Esophagus (tissue), 2 donors: Measurements from ENCODE around the gene TIMM22. TPM values are rescaled to one million over a fixed set of nuclear protein-coding genes. Genes with fewer than 3 reads are reported as not detected.
A peak's percentile ranks its signal among the peaks of the same experiment; 100 is the strongest.

Experiments
- H3K27ac ChIP-seq, 2 donors: one replicate each; pipeline ENCODE4 v1.5.1; 2013; ENCODE audit warnings: low read depth in 2 of 2, mild to moderate bottlenecking in 2 of 2, inconsistent platforms in 1 of 2, low read length in 1 of 2, moderate library complexity in 1 of 2
- H3K27me3 ChIP-seq, 2 donors: one replicate each; pipeline ENCODE4 v1.6.1; 2013; ENCODE audit warnings: low read length in 2 of 2, control low read depth in 1 of 2, mild to moderate bottlenecking in 1 of 2; ENCODE audit not compliant: insufficient read depth in 2 of 2, control insufficient read depth in 1 of 2
- H3K36me3 ChIP-seq, 2 donors: one replicate each; pipeline ENCODE4 v1.6.1; 2013; ENCODE audit warnings: low read length in 1 of 2; ENCODE audit not compliant: control insufficient read depth in 2 of 2, insufficient read depth in 2 of 2
- H3K4me1 ChIP-seq, 2 donors: one replicate each; pipeline ENCODE4 v1.6.1; 2013; ENCODE audit warnings: low read length in 1 of 2; ENCODE audit not compliant: control insufficient read depth in 2 of 2, insufficient read depth in 2 of 2
- H3K4me3 ChIP-seq, 2 donors: one replicate each; pipeline ENCODE4 v1.5.1; 2013; ENCODE audit warnings: low read length in 2 of 2, mild to moderate bottlenecking in 2 of 2, low read depth in 1 of 2, moderate library complexity in 1 of 2
- H3K9me3 ChIP-seq, 2 donors: one replicate each; pipeline ENCODE4 v1.6.1; 2013; ENCODE audit warnings: mild to moderate bottlenecking in 2 of 2, low read depth in 1 of 2, low read length in 1 of 2, moderate library complexity in 1 of 2; ENCODE audit not compliant: control insufficient read depth in 2 of 2, insufficient read depth in 1 of 2
- WGBS, 2 donors: extraction: QIAGEN DNeasy Blood & Tissue Kit; methylation state at CpG; one replicate each; pipeline ENCODE4 v1.1.7; 2013; 5-methylcytosine and 5-hydroxymethylcytosine counted together
- polyA plus RNA-seq, 2 donors: library from polyadenylated mRNA; stranded (reverse); fragments of 200-250 nt; gene quantifications; one replicate each; pipeline ENCODE4 v1.2.3, GENCODE V29; 2013
- donor health status: healthy with polysubstance abuse.
- donor health status: Bipolar disorder and iron deficiency.

The TIMM22 gene
- polyA plus RNA-seq, 2 donors: 5.0 to 9.3 TPM

DNA sequence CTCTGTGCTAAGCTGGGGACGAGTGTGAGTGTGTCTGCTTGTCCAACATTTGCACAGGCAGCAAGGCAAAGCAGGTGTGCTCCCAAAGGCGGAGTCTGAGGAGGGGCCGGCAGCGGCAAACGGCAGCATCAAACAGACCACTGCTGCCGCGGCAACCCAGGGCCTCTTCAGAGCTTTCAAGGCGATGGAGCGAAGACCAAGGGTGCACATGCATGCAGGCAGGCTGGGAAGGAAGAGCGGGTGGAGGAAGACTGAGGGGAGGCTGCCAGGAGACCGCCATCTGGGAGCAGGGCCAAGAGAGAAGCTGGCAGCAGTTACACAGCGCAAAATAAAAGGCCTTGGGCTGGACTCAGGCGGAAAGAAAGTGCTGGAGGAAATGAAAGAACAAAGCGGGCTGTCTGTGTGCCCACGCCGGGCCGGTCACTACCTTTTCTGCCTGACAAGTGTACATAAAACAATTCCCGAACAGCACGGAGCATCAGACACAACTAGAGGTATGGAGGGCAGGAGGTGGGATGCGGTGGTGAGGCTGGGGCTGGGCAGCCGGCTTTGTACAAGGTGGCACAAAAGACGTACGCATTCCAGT lies 8.5 kb downstream of the TIMM22 start:
- H3K36me3 ChIP-seq: peaks cover 18 to 60% of the 10 kb centered on the region in 2 donors
- 21 to 30% methylated on average over 23 of the region's 23 CpGs for WGBS, 2 donors
- peak overlapping the region; percentile 64 to 80 for H3K27ac ChIP-seq
- no peak overlapping the region for H3K4me3 ChIP-seq
- H3K9me3 ChIP-seq: no peaks in the 10 kb centered on the region
- H3K27me3 ChIP-seq: no peaks in the 10 kb centered on the region
- peaks cover 4 to 17% of the 10 kb centered on the region in 2 donors for H3K4me1 ChIP-seq

DNA sequence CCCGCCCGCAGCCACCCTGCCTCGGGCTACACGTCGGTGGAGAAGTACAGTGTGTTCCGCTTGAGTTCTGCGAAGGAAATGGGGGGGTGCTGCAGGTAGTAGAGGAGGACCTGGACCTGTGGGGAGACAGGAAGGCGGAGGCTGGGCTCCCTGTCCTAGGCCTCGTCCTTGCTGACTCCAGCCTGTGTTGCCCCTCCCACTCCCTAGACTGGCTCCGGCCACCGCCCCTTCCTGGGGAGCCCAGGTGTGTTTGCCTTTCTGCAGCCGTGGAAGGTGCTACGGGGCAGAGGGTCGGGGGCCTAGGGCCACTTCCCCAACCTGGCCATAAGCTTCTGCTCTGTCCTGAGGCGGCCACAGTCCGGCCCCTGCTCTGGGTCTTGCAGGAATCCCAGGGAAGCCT lies 9.1 kb downstream of the TIMM22 start:
- H3K4me3 ChIP-seq: no peak overlapping the region

DNA sequence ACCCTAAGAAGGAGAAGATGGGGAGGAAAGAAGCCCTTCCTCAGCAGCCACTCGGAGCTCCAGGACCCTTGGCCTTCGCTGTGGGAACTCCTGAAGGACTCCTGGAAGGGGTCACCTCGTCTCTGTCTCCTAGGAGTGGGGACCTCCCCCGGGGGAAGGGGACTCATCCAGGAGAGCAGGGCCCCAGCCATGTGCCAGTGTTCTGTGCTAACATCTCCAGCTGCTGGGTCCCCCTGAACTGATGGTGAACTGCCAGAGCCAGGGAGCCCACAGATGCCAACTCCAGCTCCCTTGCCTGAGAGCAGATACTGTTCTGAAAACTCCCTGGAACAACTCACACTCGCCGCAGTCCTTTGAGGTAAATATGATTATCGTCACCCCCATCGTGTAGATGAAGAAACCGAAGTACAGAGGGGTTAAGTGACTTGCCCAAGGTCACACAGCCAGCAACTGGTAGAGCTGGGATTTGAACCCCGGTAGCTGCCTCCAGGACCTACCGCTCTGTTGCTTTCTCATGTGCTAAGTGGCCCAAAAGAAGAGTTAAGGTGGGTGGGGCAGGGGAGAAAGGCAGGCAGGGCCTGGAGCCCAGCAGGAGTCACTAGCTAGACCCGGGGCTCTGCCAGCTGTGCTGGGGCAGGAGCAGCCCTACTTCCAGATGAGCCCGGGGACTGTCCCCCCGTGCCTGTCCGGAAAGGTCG lies 10.5 kb downstream of the TIMM22 start:
- H3K36me3 ChIP-seq: peaks cover 23 to 69% of the 10 kb centered on the region in 2 donors
- peak overlapping the region; percentile 44 to 52 for H3K27ac ChIP-seq
- no peak overlapping the region for H3K4me3 ChIP-seq
- no peaks in the 10 kb centered on the region for H3K9me3 ChIP-seq
- H3K4me1 ChIP-seq: peaks cover 4 to 28% of the 10 kb centered on the region in 2 donors
- H3K27me3 ChIP-seq: no peaks in the 10 kb centered on the region
- 81 to 87% methylated on average over 16 of the region's 16 CpGs for WGBS, 2 donors

More for the DNA sequence above, 9.1 kb downstream of the TIMM22 start:
- H3K27ac ChIP-seq: peak overlapping the region; percentile 64 to 80
- 42 to 49% methylated on average over 15 to 16 of the region's 16 CpGs for WGBS, 2 donors
- no peaks in the 10 kb centered on the region for H3K27me3 ChIP-seq
- no peaks in the 10 kb centered on the region for H3K9me3 ChIP-seq
- H3K4me1 ChIP-seq: peaks cover 4 to 20% of the 10 kb centered on the region in 2 donors
- H3K36me3 ChIP-seq: peaks cover 19 to 63% of the 10 kb centered on the region in 2 donors

GRCh38 chr17:1008008-1008761 lies 11.3 kb downstream of the TIMM22 start:
- no peaks in the 10 kb centered on the region for H3K9me3 ChIP-seq
- peaks cover 4 to 28% of the 10 kb centered on the region in 2 donors for H3K4me1 ChIP-seq
- no peaks in the 10 kb centered on the region for H3K27me3 ChIP-seq
- H3K27ac ChIP-seq: peak overlapping the region; percentile 52 to 68
- peaks cover 23 to 69% of the 10 kb centered on the region in 2 donors for H3K36me3 ChIP-seq
- no peak overlapping the region for H3K4me3 ChIP-seq
- WGBS, 2 donors: 76 to 80% methylated on average over 21 of the region's 21 CpGs

DNA sequence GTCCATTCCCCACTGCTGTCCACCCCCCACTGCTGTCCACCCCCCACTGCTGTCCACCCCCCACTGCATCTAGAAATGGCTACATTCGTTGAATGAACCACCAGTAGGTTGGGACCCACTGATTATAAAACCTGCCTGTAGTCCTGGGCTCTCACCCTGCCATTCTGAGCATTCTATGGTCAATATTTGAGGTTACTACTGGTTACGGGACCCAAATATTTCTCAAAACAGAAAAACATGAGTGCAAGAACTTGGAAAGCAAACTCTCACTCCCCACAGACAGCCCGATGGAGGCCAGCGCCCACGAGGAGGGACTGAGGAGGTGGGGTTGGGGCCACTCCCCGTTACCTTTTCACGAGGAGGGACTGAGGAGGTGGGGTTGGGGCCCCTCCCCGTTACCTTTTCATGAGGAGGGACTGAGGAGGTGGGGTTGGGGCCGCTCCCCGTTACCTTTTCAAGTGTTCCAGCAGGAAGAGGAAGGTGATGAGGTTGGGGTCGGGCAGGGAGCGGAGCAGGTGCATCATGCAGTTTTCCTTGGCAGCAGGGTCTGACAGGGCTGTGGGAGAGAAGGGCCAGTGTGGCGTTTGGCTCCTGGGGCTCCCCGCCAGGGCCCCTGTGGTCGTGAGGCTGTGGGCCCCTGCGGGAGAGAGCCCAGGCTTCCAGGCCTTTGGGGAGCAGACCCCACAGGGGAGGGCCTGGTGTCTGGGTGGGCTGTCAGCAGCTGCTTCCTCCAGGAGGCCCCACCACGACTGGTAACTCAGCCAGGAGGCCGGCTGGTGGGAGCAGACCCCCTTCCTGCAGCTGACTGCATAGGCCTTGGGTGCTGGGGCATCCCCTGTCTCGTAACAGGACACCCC lies 12.5 kb downstream of the TIMM22 start:
- H3K4me3 ChIP-seq: no peak overlapping the region
- WGBS, 2 donors: 75 to 78% methylated on average over 18 to 19 of the region's 19 CpGs

GRCh38 chr17:1010086-1010450 lies 13.1 kb downstream of the TIMM22 start:
- Histone ChIP-seq H3K4me3 (no peak overlapping the region), H3K27ac (peak overlapping the region in 1 of 2 donors; percentile 11), H3K9me3 (no peaks in the 10 kb centered on the region), H3K4me1 (peaks cover 4 to 25% of the 10 kb centered on the region in 2 donors), H3K27me3 (no peaks in the 10 kb centered on the region), H3K36me3 (peaks cover 20 to 57% of the 10 kb centered on the region in 2 donors)
- 75 to 83% methylated on average over 10 of the region's 10 CpGs for WGBS, 2 donors

More for the DNA sequence above, 12.5 kb downstream of the TIMM22 start:
- no peaks in the 10 kb centered on the region for H3K27me3 ChIP-seq
- H3K4me1 ChIP-seq: peaks cover 4 to 28% of the 10 kb centered on the region in 2 donors
- H3K36me3 ChIP-seq: peaks cover 20 to 63% of the 10 kb centered on the region in 2 donors
- H3K9me3 ChIP-seq: no peaks in the 10 kb centered on the region
- H3K27ac ChIP-seq: peak overlapping the region in 1 of 2 donors; percentile 52

DNA sequence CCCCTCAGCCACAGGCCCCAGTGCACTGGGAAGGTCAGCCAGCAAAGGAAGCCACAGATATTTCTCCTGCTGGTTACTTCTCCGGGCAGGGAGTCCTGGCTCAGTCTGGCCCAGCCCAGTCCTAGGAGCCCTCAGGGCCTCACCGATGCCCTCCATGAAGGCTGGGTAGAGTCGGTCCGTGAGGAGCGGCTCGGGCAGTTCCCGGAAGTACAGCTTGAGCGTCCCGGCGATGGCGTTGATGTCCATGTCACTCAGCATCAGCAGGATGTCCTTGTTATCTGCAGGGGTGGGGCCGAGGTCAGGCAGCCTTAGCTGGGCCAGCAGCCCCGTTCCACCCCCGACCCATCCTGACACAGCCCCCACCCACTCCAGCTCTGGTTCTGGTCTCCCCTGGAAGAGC lies 13.7 kb downstream of the TIMM22 start:
- H3K27ac ChIP-seq: peak overlapping the region in 1 of 2 donors; percentile 11
- H3K36me3 ChIP-seq: peaks cover 20 to 53% of the 10 kb centered on the region in 2 donors
- H3K4me3 ChIP-seq: no peak overlapping the region
- H3K9me3 ChIP-seq: no peaks in the 10 kb centered on the region
- peaks cover 4 to 21% of the 10 kb centered on the region in 2 donors for H3K4me1 ChIP-seq
- H3K27me3 ChIP-seq: no peaks in the 10 kb centered on the region
- 74 to 82% methylated on average over 14 of the region's 14 CpGs for WGBS, 2 donors

DNA sequence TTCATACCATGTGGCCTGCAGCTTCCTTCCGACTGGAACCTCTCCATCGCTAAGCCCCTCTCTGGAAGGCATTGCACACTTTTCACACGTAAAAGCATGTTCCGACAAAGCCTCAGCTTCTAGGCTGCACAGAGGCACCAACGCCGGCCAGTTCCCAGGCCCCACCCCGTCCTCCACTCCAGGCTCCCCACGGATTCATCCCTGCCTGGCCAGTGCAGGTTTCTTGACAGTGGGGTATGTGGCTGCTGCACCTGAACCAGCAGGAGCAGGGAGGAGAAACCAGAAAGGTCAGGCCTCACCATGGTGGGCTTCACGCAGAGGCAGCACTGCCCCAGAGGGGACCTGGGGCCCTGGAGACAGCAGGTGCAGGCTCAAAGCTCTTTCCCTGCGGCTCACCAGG lies 14.2 kb downstream of the TIMM22 start:
- Histone ChIP-seq H3K27me3 (no peaks in the 10 kb centered on the region), H3K36me3 (peaks cover 20 to 53% of the 10 kb centered on the region in 2 donors), H3K4me1 (peaks cover 2 to 15% of the 10 kb centered on the region in 2 donors), H3K9me3 (no peaks in the 10 kb centered on the region), H3K27ac (peak overlapping the region in 1 of 2 donors; percentile 61), H3K4me3 (no peak overlapping the region)
- WGBS, 2 donors: 59 to 69% methylated on average over 10 of the region's 10 CpGs
